ENCODE measurements around the gene AQP2. TPM values are rescaled to one million over a fixed set of nuclear protein-coding genes. Genes with fewer than 3 reads are reported as not detected.
A peak's percentile ranks its signal among the peaks of the same experiment; 100 is the strongest.

Gene AQP2
- total and polyA plus RNA-seq, 2 of the 13 experiments (the other 11 are each of a cell fraction or from before 2014, with no cell fraction given) = not detected

DNA sequence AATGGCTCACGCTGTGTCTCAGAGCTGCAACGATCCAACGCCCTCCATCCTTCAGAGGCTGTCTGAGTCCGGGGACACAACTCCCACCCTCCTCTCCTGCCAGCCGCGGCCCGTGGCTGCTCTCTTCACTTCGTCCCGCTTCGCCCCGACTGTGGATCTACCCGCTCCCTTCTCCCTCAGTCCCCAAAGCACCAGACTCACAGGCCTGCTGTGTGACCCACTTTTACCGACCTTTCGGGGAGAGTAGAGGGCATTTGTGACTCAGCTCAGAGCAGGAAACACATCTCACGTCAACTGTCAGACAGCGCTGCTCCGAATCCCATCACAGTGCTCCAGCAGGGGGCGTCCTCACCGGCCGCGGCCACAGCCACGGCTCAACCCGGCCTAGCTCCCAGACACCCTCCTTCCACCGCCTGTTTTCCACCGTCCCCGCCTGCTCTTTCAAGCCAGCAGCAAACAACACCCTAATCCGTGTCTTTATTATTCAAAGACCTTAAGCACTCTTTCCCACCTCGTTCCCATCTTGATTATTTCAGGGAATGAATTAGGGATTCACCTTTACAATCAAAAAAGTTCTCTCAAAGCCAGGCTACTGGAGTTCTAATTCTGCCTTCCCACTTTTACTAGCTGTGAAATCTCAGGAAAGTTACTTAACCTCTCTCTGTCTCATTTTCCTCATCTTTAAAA is 5.0 kb upstream of the AQP2 start (continued):
- TF ChIP-seq SPEN (CRISPR knock-in tag; IDR thresholded peaks at IDR 0.05; ENCODE audit: low read depth) (no peak), HIVEP1 (CRISPR knock-in tag; IDR thresholded peaks at IDR 0.05) (no peak), ZNF17 (CRISPR knock-in tag; IDR thresholded peaks at IDR 0.05) (no peak), RXRB (CRISPR knock-in tag; IDR thresholded peaks at IDR 0.05; ENCODE audit: borderline replicate concordance) (peak; percentile 13; the same call in 1 of the 2 replicates), ZNF572 (CRISPR knock-in tag; IDR thresholded peaks at IDR 0.05) (0 out of 2 replicates have a peak, but pooled peaks have one; percentile 22), ZNF878 (CRISPR knock-in tag; IDR thresholded peaks at IDR 0.05) (no peak), POGZ (CRISPR knock-in tag; IDR thresholded peaks at IDR 0.05) (0 out of 2 replicates have a peak, but pooled peaks have one; percentile 22), SMAD3 (CRISPR knock-in tag; IDR thresholded peaks at IDR 0.05) (no peak), KDM2A (CRISPR knock-in tag; IDR thresholded peaks at IDR 0.05; ENCODE audit: borderline replicate concordance, low read depth) (peak; percentile 75), NFKBIZ (CRISPR knock-in tag; IDR thresholded peaks at IDR 0.05) (no peak), ZSCAN21 (CRISPR knock-in tag; IDR thresholded peaks at IDR 0.05; ENCODE audit: borderline replicate concordance) (0 out of 2 replicates have a peak, but pooled peaks have one; percentile 13), ZNF3 (CRISPR knock-in tag; IDR thresholded peaks at IDR 0.05) (no peak), KAT7 (CRISPR knock-in tag; IDR thresholded peaks at IDR 0.05; ENCODE audit: borderline replicate concordance) (no peak), ZEB1 (IDR thresholded peaks at IDR 0.05; ENCODE audit: insufficient replicate concordance, low read depth) (no peak)
- TF ChIP-seq, protein P1, sequence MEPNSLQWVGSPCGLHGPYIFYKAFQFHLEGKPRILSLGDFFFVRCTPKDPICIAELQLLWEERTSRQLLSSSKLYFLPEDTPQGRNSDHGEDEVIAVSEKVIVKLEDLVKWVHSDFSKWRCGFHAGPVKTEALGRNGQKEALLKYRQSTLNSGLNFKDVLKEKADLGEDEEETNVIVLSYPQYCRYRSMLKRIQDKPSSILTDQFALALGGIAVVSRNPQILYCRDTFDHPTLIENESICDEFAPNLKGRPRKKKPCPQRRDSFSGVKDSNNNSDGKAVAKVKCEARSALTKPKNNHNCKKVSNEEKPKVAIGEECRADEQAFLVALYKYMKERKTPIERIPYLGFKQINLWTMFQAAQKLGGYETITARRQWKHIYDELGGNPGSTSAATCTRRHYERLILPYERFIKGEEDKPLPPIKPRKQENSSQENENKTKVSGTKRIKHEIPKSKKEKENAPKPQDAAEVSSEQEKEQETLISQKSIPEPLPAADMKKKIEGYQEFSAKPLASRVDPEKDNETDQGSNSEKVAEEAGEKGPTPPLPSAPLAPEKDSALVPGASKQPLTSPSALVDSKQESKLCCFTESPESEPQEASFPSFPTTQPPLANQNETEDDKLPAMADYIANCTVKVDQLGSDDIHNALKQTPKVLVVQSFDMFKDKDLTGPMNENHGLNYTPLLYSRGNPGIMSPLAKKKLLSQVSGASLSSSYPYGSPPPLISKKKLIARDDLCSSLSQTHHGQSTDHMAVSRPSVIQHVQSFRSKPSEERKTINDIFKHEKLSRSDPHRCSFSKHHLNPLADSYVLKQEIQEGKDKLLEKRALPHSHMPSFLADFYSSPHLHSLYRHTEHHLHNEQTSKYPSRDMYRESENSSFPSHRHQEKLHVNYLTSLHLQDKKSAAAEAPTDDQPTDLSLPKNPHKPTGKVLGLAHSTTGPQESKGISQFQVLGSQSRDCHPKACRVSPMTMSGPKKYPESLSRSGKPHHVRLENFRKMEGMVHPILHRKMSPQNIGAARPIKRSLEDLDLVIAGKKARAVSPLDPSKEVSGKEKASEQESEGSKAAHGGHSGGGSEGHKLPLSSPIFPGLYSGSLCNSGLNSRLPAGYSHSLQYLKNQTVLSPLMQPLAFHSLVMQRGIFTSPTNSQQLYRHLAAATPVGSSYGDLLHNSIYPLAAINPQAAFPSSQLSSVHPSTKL (CRISPR knock-in tag; IDR thresholded peaks at IDR 0.05) = 0 out of 2 replicates have a peak, but pooled peaks have one; percentile 22
- TF ChIP-seq, protein P2, sequence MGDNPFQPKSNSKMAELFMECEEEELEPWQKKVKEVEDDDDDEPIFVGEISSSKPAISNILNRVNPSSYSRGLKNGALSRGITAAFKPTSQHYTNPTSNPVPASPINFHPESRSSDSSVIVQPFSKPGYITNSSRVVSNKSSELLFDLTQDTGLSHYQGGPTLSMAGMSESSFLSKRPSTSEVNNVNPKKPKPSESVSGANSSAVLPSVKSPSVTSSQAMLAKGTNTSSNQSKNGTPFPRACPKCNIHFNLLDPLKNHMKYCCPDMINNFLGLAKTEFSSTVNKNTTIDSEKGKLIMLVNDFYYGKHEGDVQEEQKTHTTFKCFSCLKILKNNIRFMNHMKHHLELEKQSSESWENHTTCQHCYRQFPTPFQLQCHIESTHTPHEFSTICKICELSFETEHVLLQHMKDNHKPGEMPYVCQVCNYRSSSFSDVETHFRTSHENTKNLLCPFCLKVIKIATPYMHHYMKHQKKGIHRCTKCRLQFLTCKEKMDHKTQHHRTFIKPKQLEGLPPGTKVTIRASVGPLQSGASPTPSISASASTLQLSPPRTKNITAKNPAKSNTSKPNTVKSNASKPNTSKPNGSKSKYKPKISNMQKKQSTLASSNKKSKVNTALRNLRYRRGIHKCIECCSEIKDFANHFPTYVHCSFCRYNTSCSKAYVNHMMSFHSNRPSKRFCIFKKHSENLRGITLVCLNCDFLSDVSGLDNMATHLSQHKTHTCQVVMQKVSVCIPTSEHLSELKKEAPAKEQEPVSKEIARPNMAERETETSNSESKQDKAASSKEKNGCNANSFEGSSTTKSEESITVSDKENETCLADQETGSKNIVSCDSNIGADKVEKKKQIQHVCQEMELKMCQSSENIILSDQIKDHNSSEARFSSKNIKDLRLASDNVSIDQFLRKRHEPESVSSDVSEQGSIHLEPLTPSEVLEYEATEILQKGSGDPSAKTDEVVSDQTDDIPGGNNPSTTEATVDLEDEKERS (CRISPR knock-in tag; IDR thresholded peaks at IDR 0.05) = 0 out of 2 replicates have a peak, but pooled peaks have one; percentile 41
- TF ChIP-seq, protein P3, sequence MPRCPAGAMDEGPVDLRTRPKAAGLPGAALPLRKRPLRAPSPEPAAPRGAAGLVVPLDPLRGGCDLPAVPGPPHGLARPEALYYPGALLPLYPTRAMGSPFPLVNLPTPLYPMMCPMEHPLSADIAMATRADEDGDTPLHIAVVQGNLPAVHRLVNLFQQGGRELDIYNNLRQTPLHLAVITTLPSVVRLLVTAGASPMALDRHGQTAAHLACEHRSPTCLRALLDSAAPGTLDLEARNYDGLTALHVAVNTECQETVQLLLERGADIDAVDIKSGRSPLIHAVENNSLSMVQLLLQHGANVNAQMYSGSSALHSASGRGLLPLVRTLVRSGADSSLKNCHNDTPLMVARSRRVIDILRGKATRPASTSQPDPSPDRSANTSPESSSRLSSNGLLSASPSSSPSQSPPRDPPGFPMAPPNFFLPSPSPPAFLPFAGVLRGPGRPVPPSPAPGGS (CRISPR knock-in tag; IDR thresholded peaks at IDR 0.05) = no peak
- TF ChIP-seq, protein P4, sequence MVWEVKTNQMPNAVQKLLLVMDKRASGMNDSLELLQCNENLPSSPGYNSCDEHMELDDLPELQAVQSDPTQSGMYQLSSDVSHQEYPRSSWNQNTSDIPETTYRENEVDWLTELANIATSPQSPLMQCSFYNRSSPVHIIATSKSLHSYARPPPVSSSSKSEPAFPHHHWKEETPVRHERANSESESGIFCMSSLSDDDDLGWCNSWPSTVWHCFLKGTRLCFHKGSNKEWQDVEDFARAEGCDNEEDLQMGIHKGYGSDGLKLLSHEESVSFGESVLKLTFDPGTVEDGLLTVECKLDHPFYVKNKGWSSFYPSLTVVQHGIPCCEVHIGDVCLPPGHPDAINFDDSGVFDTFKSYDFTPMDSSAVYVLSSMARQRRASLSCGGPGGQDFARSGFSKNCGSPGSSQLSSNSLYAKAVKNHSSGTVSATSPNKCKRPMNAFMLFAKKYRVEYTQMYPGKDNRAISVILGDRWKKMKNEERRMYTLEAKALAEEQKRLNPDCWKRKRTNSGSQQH (CRISPR knock-in tag; IDR thresholded peaks at IDR 0.05; ENCODE audit: low read depth) = 0 out of 2 replicates have a peak, but pooled peaks have one; percentile 28
- TF ChIP-seq, protein P5, sequence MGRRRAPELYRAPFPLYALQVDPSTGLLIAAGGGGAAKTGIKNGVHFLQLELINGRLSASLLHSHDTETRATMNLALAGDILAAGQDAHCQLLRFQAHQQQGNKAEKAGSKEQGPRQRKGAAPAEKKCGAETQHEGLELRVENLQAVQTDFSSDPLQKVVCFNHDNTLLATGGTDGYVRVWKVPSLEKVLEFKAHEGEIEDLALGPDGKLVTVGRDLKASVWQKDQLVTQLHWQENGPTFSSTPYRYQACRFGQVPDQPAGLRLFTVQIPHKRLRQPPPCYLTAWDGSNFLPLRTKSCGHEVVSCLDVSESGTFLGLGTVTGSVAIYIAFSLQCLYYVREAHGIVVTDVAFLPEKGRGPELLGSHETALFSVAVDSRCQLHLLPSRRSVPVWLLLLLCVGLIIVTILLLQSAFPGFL (CRISPR knock-in tag; IDR thresholded peaks at IDR 0.05) = no peak

Data from HepG2 (cell line).